ENCODE results near the gene ZNF511. TPM values are rescaled to one million over a fixed set of nuclear protein-coding genes. Genes with fewer than 3 reads are reported as not detected.

Gene ZNF511
- total and polyA plus RNA-seq, 2 donors (not counting 1 experiment from before 2014, with no cell fraction given): 30.7 to 45.1 TPM

GRCh38 chr10:133327651-133328357, 19.1 kb downstream of the ZNF511 start:
- Mint-ChIP-seq H3K4me3 (no peak overlapping the region), H3K27ac (no peak overlapping the region), H3K9me3 (ENCODE audit: insufficient read depth) (no peaks in the 10 kb centered on the region), H3K27me3 (peaks cover 44% of the 10 kb centered on the region), H3K4me1 (peaks cover 14% of the 10 kb centered on the region)
- Histone ChIP-seq H2AFZ (ENCODE audit: insufficient read depth, low read depth, low read length, poor library complexity, severe bottlenecking) (no peak overlapping the region), H4K20me1 (ENCODE audit: control insufficient read depth, insufficient read depth, low read length, poor library complexity, severe bottlenecking) (no peaks in the 10 kb centered on the region), H3K27ac (ENCODE audit: low read length in 2 of 2) (no peak overlapping the region), H3K4me2 (replicated peaks; ENCODE audit: low read depth, low read length, poor library complexity, severe bottlenecking) (no peak overlapping the region), H3K9me3 (ENCODE audit: control extremely low read depth in 1 of 3, control insufficient read depth in 2 of 3, insufficient read depth in 1 of 3, low read length in 2 of 3) (peaks cover 0 to 17% (median 0%) of the 10 kb centered on the region in 3 donors), H3K36me3 (replicated peaks in 1 of 2; ENCODE audit: control extremely low read depth in 1 of 2, control insufficient read depth in 1 of 2, extremely low read depth in 1 of 2, insufficient read depth in 2 of 2, low read length in 1 of 2) (no peaks in the 10 kb centered on the region), H3K27me3 (replicated peaks in 1 of 4; ENCODE audit: control extremely low read depth in 1 of 4, control insufficient read depth in 3 of 4, insufficient read depth in 4 of 4, low read length in 3 of 4) (peaks cover 0 to 55% (median 40%) of the 10 kb centered on the region in 4 experiments), H3K79me2 (ENCODE audit: control insufficient read depth, insufficient read depth, low read length) (no peaks in the 10 kb centered on the region), H3K4me3 (ENCODE audit: control extremely low read depth in 1 of 5, extremely low read depth in 1 of 5, insufficient read depth in 1 of 5, low read depth in 2 of 5, low read length in 4 of 5) (no peak overlapping the region), H3K4me1 (ENCODE audit: control insufficient read depth in 2 of 2, insufficient read depth in 2 of 2, low read length in 2 of 2) (peaks cover 26 to 42% of the 10 kb centered on the region in 2 donors), H3K9ac (ENCODE audit: low read length) (no peak overlapping the region)
- CTCF ChIA-PET: interaction anchor here (0.6 to 3.5 kb wide), 11 partner anchors 10 to 280 kb away, joined by 3 to 32 read pairs (median 5); partner anchors contain the start of gene FUOM
- POLR2A ChIA-PET: interaction anchor here (2.2 kb wide), 1 partner anchor 13 kb away, joined by 26 read pairs; no protein-coding TSS in a partner anchor
- intact Hi-C loops (cut with micrococcal nuclease): loop anchor here (1.0 kb wide), 1 partner anchor 14 kb away; no protein-coding TSS in a partner anchor
- 54% methylated on average over 10 of the region's 12 CpGs for WGBS (ENCODE audit: insufficient coverage)
- DNase-seq (no peak), ATAC-seq (ENCODE audit: low read depth) (no peak)
- TF ChIP-seq EZH2 (IDR thresholded peaks at IDR 0.05; ENCODE audit: borderline replicate concordance, insufficient read depth, low read depth, low read length, poor library complexity, severe bottlenecking) (no peak), CTCF (IDR thresholded peaks at IDR 0.05) (no peak)
